GM12874 (cell line): Measurements from ENCODE around the gene BICD1.

Source experiments
- TF ChIP-seq, protein P1 (sequence below): IDR thresholded peaks from 2 replicates; pipeline ENCODE4 v1.5.1; 2011; ENCODE audit warnings: low read depth, mild to moderate bottlenecking, control low read depth, low read length, moderate library complexity; ENCODE audit not compliant: insufficient read depth

Gene BICD1

DNA sequence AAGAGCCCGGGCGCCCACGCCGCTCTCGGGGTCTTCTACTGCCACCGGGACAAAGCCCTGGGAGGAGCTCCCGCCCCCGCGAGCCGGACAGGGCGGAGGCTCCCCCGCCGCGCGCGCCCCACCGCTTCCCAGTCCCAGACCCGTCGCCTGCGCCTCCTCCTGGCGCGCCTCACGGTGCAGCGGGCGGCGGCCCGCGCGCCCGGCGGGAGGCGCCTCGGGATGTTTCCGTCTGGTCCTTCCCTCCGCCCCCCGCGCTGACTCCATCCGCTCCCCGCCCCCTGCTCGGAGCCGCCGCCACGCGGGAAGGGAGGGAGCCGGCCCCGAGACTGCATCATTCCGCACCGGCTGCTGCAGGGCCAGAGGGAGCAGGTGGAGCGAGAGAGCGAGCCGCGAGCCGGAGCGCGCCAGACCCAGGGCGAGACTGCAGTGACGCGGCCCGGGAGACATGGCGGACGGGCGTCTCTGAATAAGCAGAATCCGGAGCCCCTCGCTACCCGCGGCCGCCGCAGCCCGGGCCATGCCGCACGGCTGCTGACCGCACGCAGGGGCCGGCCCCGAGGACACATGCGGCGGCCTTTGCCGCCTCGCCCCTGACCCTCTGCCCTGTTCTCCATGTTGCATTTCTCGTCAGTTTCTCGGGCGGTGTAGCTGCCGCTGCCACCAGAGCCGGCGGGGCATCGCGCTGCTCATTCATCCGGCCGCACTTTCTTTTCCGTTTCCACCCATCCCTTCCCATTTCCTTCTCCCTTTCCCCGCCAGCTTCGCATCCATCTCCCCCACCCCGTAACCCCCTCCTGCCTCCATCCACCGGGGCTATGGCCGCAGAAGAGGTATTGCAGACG is at the start of gene BICD1:
TSS of gene BICD1 (plus strand) at position 331 of the 842 bp plus-strand sequence. CDS start at position 816, 485 bp downstream.
- TF ChIP-seq, protein P1, sequence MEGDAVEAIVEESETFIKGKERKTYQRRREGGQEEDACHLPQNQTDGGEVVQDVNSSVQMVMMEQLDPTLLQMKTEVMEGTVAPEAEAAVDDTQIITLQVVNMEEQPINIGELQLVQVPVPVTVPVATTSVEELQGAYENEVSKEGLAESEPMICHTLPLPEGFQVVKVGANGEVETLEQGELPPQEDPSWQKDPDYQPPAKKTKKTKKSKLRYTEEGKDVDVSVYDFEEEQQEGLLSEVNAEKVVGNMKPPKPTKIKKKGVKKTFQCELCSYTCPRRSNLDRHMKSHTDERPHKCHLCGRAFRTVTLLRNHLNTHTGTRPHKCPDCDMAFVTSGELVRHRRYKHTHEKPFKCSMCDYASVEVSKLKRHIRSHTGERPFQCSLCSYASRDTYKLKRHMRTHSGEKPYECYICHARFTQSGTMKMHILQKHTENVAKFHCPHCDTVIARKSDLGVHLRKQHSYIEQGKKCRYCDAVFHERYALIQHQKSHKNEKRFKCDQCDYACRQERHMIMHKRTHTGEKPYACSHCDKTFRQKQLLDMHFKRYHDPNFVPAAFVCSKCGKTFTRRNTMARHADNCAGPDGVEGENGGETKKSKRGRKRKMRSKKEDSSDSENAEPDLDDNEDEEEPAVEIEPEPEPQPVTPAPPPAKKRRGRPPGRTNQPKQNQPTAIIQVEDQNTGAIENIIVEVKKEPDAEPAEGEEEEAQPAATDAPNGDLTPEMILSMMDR: peak; percentile 40; the same call in 1 of the 2 replicates

DNA sequence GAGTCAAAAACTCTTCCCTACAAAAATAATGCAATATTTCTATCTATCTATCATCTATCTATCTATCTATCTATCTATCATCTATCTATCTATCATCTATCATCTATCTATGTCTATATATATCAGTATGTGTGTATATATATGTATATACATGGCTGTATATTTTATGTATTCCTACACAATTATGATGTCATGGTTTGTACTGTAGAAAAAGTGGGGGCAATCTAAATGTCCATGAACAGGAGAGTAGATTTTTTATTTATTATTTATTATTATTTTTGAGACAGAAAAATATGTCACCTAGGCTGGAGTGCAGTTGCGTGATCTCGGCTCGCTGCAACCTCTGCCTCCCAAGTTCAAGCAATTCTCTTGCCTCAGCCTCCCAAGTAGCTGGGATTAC is 45.6 kb upstream of the BICD1 start:
- TF ChIP-seq, protein P1: no peak

DNA sequence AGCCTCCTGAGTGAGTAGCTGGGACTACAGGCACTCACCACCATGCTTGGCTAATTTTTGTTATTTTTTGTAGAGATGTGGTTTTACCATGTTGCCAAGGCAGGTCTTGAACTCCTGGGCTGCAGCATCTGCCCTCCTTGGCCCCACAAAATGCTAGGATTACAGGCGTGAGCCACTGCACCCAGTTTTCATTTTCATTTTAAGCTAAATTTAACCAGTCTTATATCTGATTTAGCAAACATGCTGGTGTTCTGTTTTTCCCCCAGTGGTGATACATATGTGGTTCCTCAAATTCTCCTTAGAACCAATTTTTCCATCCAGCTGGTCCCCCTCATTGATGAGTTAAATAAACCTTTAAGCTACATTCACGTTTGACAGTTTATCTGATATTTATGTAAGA is 43.8 kb upstream of the BICD1 start:
- TF ChIP-seq, protein P1: no peak

DNA sequence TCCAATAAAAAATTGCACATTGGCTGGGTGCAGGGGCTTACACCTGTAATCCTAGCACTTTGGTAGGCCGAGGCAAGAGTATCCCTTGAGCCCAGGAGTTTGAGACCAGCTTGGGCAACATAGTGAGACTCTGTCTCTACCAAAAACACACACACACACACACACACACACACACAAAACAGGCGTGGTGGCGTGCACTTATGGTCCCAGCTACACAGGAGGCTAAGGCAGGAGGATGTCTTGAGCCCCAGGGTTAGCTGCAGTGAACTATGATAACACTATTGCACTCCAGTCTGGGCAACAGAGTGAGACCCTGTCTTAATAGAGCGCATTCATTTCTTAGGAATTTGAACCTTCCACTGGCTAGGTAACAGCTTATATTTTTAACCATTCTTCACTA is 42.9 kb upstream of the BICD1 start:
- TF ChIP-seq, protein P1: no peak

DNA sequence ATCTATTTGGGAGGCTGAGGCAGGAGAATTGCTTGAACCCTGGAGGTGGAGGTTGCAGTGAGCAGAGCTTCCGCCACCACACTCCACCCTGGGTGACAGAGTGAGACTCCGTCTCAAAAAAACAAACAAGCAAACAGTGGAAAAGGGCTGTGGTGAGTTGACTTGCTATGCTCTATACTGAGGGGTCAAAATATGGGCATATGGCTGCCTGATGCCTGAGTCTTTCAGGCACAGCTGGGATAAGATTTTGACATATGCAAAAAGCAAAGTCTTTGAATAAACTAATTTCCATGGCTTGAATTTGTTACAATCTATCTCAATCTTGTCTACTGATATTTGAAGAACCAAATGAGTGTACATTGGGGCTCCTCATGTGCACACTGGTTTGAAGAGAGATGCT is 40.4 kb upstream of the BICD1 start:
- TF ChIP-seq, protein P1: no peak

DNA sequence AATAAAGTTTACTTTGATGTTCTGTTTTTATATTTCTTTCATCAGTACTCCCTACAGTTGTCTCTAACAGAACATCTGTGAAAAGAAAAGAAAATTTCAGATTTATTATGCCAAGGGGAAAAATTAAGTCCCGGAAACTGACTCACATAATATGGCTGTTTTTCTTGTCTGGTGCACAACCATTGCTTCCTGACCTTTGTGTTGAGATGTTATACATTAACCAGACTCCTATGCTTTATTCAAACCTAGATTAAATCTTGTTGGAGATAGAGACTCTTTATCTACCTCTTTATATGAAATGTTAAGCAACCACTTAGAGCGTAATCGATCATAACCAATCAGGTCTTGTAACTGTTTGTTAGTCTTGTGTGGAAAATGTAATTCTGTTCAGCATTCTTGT is 37.6 kb upstream of the BICD1 start:
- TF ChIP-seq, protein P1: no peak

DNA sequence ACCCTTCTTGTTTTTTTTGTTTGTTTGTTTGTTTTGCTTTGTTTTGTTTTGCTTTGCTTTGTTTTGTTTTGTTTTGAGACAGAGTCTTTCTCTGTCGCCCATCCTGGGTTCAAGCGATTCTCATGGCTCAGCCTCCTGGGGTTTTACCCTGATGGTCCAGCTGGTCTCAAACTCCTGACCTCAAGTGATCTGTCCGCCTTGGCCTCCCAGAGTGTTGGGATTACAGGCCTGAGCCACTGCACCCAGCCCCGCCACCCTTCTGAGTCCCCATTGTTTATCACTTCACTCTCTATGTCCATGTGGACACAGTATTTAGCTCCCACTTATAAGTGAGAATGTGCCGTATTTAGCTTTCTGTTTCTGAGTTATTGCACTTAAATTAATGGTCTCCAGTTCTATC is 36.9 kb upstream of the BICD1 start:
- TF ChIP-seq, protein P1: no peak
